GM12801 (cell line): ENCODE data around the gene PTPRF.

Experiments used
- CTCF ChIP-seq: IDR thresholded peaks from one replicate; pipeline ENCODE4 v1.5.1; 2011; ENCODE audit warnings: control low read depth; ENCODE audit not compliant: insufficient read length; ENCODE audit errors: extremely low read depth

Gene PTPRF

GRCh38 chr1:43560286-43560685 is 29.6 kb downstream of the PTPRF start:
- TF ChIP-seq CTCF = no peak

GRCh38 chr1:43563876-43564539 is 33.3 kb downstream of the PTPRF start:
- TF ChIP-seq CTCF = no peak

GRCh38 chr1:43564551-43565348 is 34.1 kb downstream of the PTPRF start:
- no peak for TF ChIP-seq CTCF

- TF ChIP-seq CTCF = no peak
Observed at GRCh38 chr1:43565600-43566360, 35.1 kb downstream of the PTPRF start.

GRCh38 chr1:43566382-43567044 is 35.8 kb downstream of the PTPRF start:
- no peak for TF ChIP-seq CTCF

GRCh38 chr1:43569175-43569574 is 38.5 kb downstream of the PTPRF start:
- no peak for TF ChIP-seq CTCF

GRCh38 chr1:43570277-43570676 is 39.6 kb downstream of the PTPRF start:
- TF ChIP-seq CTCF = no peak
